HepG2 (cell line): ENCODE results near the gene SEMA6B. TPM values are rescaled to one million over a fixed set of nuclear protein-coding genes. Genes with fewer than 3 reads are reported as not detected.
"Not testable (repeated sequence)": the region's sequence is repeated elsewhere in the genome, so short reads cannot be mapped to it uniquely, and the experiment has no call there.

Source experiments
- ATAC-seq: fragments of 200-7000 bp; cut with Tn5 transposase; 3 replicates; pipeline ENCODE4 v1.9.1; 2020; ENCODE audit warnings: mild to moderate bottlenecking, moderate library complexity
- BruUV-seq: library from RNA; stranded (reverse); fragments of 400-500 nt; replicated peaks from 2 replicates; lab custom pipeline; 2021; lab: Mats Ljungman, UMichigan
- CTCF ChIA-PET: fragments of 300-600 bp; formaldehyde crosslinking; extraction: SDS; loops from one replicate; lab custom pipeline; 2021; ENCODE audit warnings: low total read pairs, inconsistent platforms, low intra/inter-chr PET ratio; lab: Yijun Ruan, JAX
- POLR2A ChIA-PET: fragments of 350-600 bp; sonication (Branson Sonifier 250); formaldehyde crosslinking; loops from one replicate; lab custom pipeline; 2020; ENCODE audit warnings: antibody characterized with exemption, inconsistent platforms; lab: Yijun Ruan, JAX
- DNase-seq: peaks from one replicate; pipeline ENCODE4 v3.0.0-alpha.2; 2015; ENCODE audit warnings: low spot score
- FAIRE-seq: peaks from 3 replicates; lab custom pipeline; 2011; peaks lifted over from hg19 to GRCh38; lab: Jason Lieb, UNC
- H2AFZ ChIP-seq: one replicate; pipeline ENCODE4 v1.6.1; 2011; ENCODE audit warnings: low read length, inconsistent platforms
- H3K27ac ChIP-seq: fragments of 300-600 bp; 3 replicates; pipeline ENCODE4 v1.8.0; 2011; ENCODE audit warnings: mixed run types, mild to moderate bottlenecking, mixed read lengths, low read length, inconsistent platforms; ENCODE audit not compliant: insufficient read depth; ENCODE audit errors: extremely low read length
- H3K27me3 ChIP-seq, 2 experiments: fragments of 200-600 bp in 1 of 2; 2 replicates in 1 of 2; 3 replicates in 1 of 2; pipeline versions ENCODE4 v1.6.0 to v1.8.0; 2011; ENCODE audit warnings: low read length in 2 of 2, mild to moderate bottlenecking in 2 of 2, moderate library complexity in 2 of 2, inconsistent platforms in 1 of 2; ENCODE audit not compliant: insufficient read depth in 2 of 2, control insufficient read depth in 1 of 2
- H3K36me3 ChIP-seq, 2 experiments: fragments of 200-600 bp in 1 of 2; replicated peaks in 1 of 2; 2 replicates in 1 of 2; 3 replicates in 1 of 2; pipeline versions ENCODE4 v1.5.1 to v1.8.0; 2011; ENCODE audit warnings: low read length in 2 of 2, inconsistent platforms in 1 of 2; ENCODE audit not compliant: insufficient read depth in 2 of 2, control insufficient read depth in 1 of 2
- H3K4me1 ChIP-seq: 2 replicates; pipeline ENCODE4 v1.5.1; 2012; ENCODE audit warnings: low read length, inconsistent platforms; ENCODE audit not compliant: insufficient read depth
- H3K4me2 ChIP-seq: 2 replicates; pipeline ENCODE4 v1.6.0; 2011; ENCODE audit warnings: low read depth, low read length, inconsistent platforms
- H3K4me3 ChIP-seq, 3 experiments: fragments of 200-600 bp in 1 of 3; sonication (generic), shearing (Covaris generic) in 1 of 3; replicated peaks in 1 of 3; 2 replicates each; pipeline ENCODE4 v1.5.1; 2011 to 2016; ENCODE audit warnings: low read length in 3 of 3, inconsistent platforms in 2 of 3, low read depth in 2 of 3, mild to moderate bottlenecking in 2 of 3, control low read depth in 1 of 3, mixed read lengths in 1 of 3; ENCODE audit not compliant: insufficient read depth in 1 of 3
- H3K79me2 ChIP-seq: one replicate; pipeline ENCODE4 v1.6.1; 2011; ENCODE audit warnings: low read length, inconsistent platforms; ENCODE audit not compliant: insufficient read depth
- H3K9ac ChIP-seq: 2 replicates; pipeline ENCODE4 v1.6.0; 2011; ENCODE audit warnings: mild to moderate bottlenecking, low read depth, low read length, inconsistent platforms; ENCODE audit not compliant: insufficient read depth
- H3K9me3 ChIP-seq: 2 replicates; pipeline ENCODE4 v1.5.1; 2012; ENCODE audit warnings: mild to moderate bottlenecking, low read length
- H4K20me1 ChIP-seq: 2 replicates; pipeline ENCODE4 v1.6.0; 2011; ENCODE audit warnings: inconsistent platforms, mild to moderate bottlenecking, low read length, moderate library complexity; ENCODE audit not compliant: insufficient read depth
- AGO2 ChIP-seq: fragments of 200-400 bp; formaldehyde crosslinking; optimal IDR thresholded peaks from 2 replicates; pipeline ENCODE3; 2017; ENCODE audit warnings: mild to moderate bottlenecking, low read depth, low read length, moderate library complexity
- ATF4 ChIP-seq, 2 experiments: fragments of 450-650 bp in 1 of 2; sonication (generic) in 1 of 2; formaldehyde crosslinking; IDR thresholded peaks; 2 replicates each; pipeline versions ENCODE4 v1.5.0 to v1.8.0; 2020 to 2022; ENCODE audit warnings: mild to moderate bottlenecking in 1 of 2, missing genetic modification reagents in 1 of 2
- GATAD2A ChIP-seq: IDR thresholded peaks from 2 replicates; pipeline ENCODE4 v1.6.1; 2016
- TFE3 ChIP-seq: IDR thresholded peaks from 2 replicates; pipeline ENCODE4 v1.6.1; 2016
- ZBTB33 ChIP-seq: sonication (generic); formaldehyde crosslinking; IDR thresholded peaks from 2 replicates; pipeline ENCODE4 v1.4.0; 2020; ENCODE audit warnings: missing genetic modification reagents
- ZFX ChIP-seq: sonication (generic); formaldehyde crosslinking; IDR thresholded peaks from 2 replicates; pipeline ENCODE4 v1.4.0; 2020; ENCODE audit warnings: mild to moderate bottlenecking, low read depth, missing genetic modification reagents, moderate library complexity
- ZNF331 ChIP-seq: sonication (generic); formaldehyde crosslinking; IDR thresholded peaks from 2 replicates; pipeline ENCODE4 v1.4.0; 2020; ENCODE audit warnings: missing genetic modification reagents
- ZNF598 ChIP-seq: sonication (generic); formaldehyde crosslinking; IDR thresholded peaks from 2 replicates; pipeline ENCODE4 v1.5.1; 2020; ENCODE audit warnings: mild to moderate bottlenecking, missing genetic modification reagents, borderline replicate concordance
- WGBS: methylation state at CpG from one replicate; pipeline ENCODE4 v1.1.6; 2017; ENCODE audit warnings: low lambda C conversion rate; 5-methylcytosine and 5-hydroxymethylcytosine counted together
- in situ Hi-C: cut with HindIII; loops from 2 replicates; pipeline ENCODE4 v1.10.0; 2017; ENCODE audit warnings: low pct_unique_long_range_greater_than_20kb; ENCODE audit not compliant: extremely low pct_ligation_motif_present
- intact Hi-C: fragments of 100-400 bp; cut with micrococcal nuclease; formaldehyde crosslinking; loops from one replicate; pipeline ENCODE4 v1.10.0; 2022; ENCODE audit not compliant: unreplicated experiment
- polyA plus RNA-seq, 8 experiments: library from polyadenylated mRNA; depleted of rRNA in 3 of 8; stranded (reverse) in 7 of 8; unstranded in 1 of 8; fragments of >200 nt; fragmentation: Illumina TruSeq in 4 of 8; extraction: Trizol in 4 of 8; gene quantifications; 2 replicates each; pipeline versions ENCODE4 v1.2.1 to v1.2.3, GENCODE V29; 2011 to 2016; ENCODE audit warnings: low read depth in 4 of 8, missing spikeins in 1 of 8, mixed read lengths in 1 of 8; ENCODE audit not compliant: insufficient read depth in 1 of 8
- total RNA-seq, 5 experiments: library from RNA; depleted of rRNA; stranded (reverse); fragments of >200 nt; fragmentation: Illumina TruSeq; extraction: Trizol; gene quantifications; 2 replicates each; pipeline ENCODE4 v1.2.3, GENCODE V29; 2016; ENCODE audit warnings: low read depth in 1 of 5

SEMA6B gene
- total and polyA plus RNA-seq, 2 of the 13 experiments (the other 11 are each of a cell fraction or from before 2014, with no cell fraction given): 45.5 to 67.1 TPM

- DNase-seq, H3K79me2 ChIP-seq, H3K36me3 ChIP-seq, H3K9ac ChIP-seq, POLR2A ChIA-PET, H2AFZ ChIP-seq, intact Hi-C loops, in situ Hi-C loops, H4K20me1 ChIP-seq, H3K4me2 ChIP-seq, CTCF ChIA-PET, H3K27me3 ChIP-seq, BruUV-seq, FAIRE-seq, ATAC-seq, H3K4me3 ChIP-seq, H3K9me3 ChIP-seq: not testable (repeated sequence)
- 90% methylated on average over 12 of the region's 12 CpGs for WGBS
- Histone ChIP-seq H3K4me1 (peaks cover 51% of the 10 kb centered on the region), H3K27ac (peak overlapping the region; percentile 61)
- TF ChIP-seq ZBTB33 (CRISPR knock-in tag): peak; percentile 84; the same call in 1 of the 2 replicates
These were observed 17.7 kb downstream of the SEMA6B start for GRCh38 chr19:4541806-4542145.

- Histone ChIP-seq H3K79me2 (peaks cover 5% of the 10 kb centered on the region), H3K4me1 (peaks cover 56% of the 10 kb centered on the region), H4K20me1 (no peaks in the 10 kb centered on the region), H3K9me3 (no peaks in the 10 kb centered on the region), H3K36me3 (peaks cover 0 to 1% of the 10 kb centered on the region in 2 experiments; a peak in 1 of 5 replicates), H3K9ac (no peak overlapping the region; the same call in 1 of the 2 replicates), H3K27me3 (no peaks in the 10 kb centered on the region), H2AFZ (no peak overlapping the region), H3K4me3 (no peak overlapping the region), H3K4me2 (peak overlapping the region; percentile 81; the same call in 1 of the 2 replicates), H3K27ac (peak overlapping the region; percentile 61)
- CTCF ChIA-PET: no interaction called here
- in situ Hi-C loops: no loop called here
- POLR2A ChIA-PET: interaction anchor here (1.3 to 2.0 kb wide), 2 partner anchors 95 to 199 kb away, joined by 3 to 5 read pairs; partner anchors contain the start of gene MPND
- BruUV-seq: no TSS peak
- WGBS: 36% methylated on average over 12 of the region's 12 CpGs
- FAIRE-seq: no peak
- no peak for DNase-seq
- 0 out of 3 replicates have a peak, but pooled peaks have one; percentile 2 for ATAC-seq
- intact Hi-C loops: no loop called here
- TF ChIP-seq TFE3 (CRISPR knock-in tag) (0 out of 2 replicates have a peak, but pooled peaks have one; percentile 18), ZFX (0 out of 2 replicates have a peak, but pooled peaks have one; percentile 1), AGO2 (no peak), ATF4 (CRISPR knock-in tag; IDR thresholded peaks at IDR 0.05) (peak in 1 of 2 experiments; percentile 48; a peak in 2 of 4 replicates), ZNF598 (CRISPR knock-in tag) (0 out of 2 replicates have a peak, but pooled peaks have one; percentile 54), GATAD2A (CRISPR knock-in tag) (peak; percentile 35; the same call in 1 of the 2 replicates), ZNF331 (peak; percentile 30; the same call in 1 of the 2 replicates)
These were observed 18.2 kb downstream of the SEMA6B start for GRCh38 chr19:4541114-4541805.
